SK-N-SH treated with all-trans-retinoic acid at 6 μM for 48 hours (cell line): ENCODE data around the gene SVOP.

Source experiments
- CSDC2 ChIP-seq: fragments of 250-450 bp; sonication (Bioruptor Pico); IDR thresholded peaks from 2 replicates; pipeline ENCODE4 v1.5.0; 2020; ENCODE audit warnings: mild to moderate bottlenecking, moderate library complexity
- RARB ChIP-seq: fragments of 250-450 bp; sonication (Bioruptor Pico); IDR thresholded peaks from 2 replicates; pipeline ENCODE4 v1.8.0; 2021; ENCODE audit warnings: mild to moderate bottlenecking, moderate library complexity
- ZFP3 ChIP-seq: fragments of 250-450 bp; sonication (Bioruptor Pico); IDR thresholded peaks from 2 replicates; pipeline ENCODE4 v1.5.0; 2020; ENCODE audit warnings: mild to moderate bottlenecking, moderate library complexity
- TF ChIP-seq, protein P1 (sequence below): fragments of 250-450 bp; sonication (Bioruptor Pico); IDR thresholded peaks from 2 replicates; pipeline ENCODE4 v1.8.0; 2020; ENCODE audit warnings: mild to moderate bottlenecking, moderate library complexity, borderline replicate concordance

DNA sequence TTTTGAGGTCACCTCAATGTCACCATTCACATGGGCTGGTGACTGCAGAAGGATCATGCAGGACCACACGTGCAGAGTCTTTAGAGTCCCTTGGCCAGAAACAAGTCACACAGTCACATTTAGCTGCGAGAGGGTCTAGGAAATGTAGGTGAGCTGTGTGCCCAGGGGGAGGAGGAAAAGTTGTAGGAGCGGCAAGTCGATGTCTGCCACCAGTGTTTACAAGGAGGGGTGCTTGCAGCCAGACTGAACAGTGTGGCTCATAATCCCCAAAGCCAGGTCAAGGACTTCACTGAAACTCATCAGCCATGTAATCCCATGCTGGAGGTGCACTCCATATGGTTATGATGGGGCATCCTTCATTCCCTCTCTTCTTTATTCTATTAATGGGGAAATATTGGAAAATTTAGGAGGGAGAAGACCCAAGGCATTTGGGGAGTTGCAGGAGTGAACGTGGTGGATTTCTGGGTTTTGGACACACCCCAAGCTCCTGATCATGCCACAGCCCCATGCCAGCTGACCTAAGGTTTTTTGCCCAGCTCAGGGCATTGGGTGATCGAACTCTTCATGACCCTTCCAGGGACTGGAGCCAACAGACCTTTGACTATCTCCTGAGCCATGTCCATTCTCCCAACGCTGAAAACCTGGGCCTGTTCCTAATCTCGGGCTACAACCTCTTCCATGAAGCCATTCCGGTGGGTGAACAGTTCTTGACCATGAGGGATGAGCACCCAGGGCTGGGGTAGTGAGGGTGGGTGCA is 133.8 kb downstream of the SVOP start:
- TF ChIP-seq CSDC2 (CRISPR knock-in tag) (no peak), ZFP3 (CRISPR knock-in tag) (no peak), RARB (CRISPR knock-in tag) (no peak)
- TF ChIP-seq, protein P1, sequence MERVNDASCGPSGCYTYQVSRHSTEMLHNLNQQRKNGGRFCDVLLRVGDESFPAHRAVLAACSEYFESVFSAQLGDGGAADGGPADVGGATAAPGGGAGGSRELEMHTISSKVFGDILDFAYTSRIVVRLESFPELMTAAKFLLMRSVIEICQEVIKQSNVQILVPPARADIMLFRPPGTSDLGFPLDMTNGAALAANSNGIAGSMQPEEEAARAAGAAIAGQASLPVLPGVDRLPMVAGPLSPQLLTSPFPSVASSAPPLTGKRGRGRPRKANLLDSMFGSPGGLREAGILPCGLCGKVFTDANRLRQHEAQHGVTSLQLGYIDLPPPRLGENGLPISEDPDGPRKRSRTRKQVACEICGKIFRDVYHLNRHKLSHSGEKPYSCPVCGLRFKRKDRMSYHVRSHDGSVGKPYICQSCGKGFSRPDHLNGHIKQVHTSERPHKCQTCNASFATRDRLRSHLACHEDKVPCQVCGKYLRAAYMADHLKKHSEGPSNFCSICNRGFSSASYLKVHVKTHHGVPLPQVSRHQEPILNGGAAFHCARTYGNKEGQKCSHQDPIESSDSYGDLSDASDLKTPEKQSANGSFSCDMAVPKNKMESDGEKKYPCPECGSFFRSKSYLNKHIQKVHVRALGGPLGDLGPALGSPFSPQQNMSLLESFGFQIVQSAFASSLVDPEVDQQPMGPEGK (CRISPR knock-in tag): no peak
